Parathyroid adenoma (tissue), 2 donors: Measurements from ENCODE around the gene LRRK1.

Source experiments
- H2AFZ ChIP-seq: fragments of 300-600 bp; sonication (generic); one replicate; pipeline ENCODE4 v1.7.0; 2017; ENCODE audit warnings: antibody characterized with exemption, mild to moderate bottlenecking
- H3K27ac ChIP-seq: fragments of 300-600 bp; sonication (generic); one replicate; pipeline ENCODE4 v1.7.0; 2017
- H3K27me3 ChIP-seq: fragments of 300-600 bp; sonication (generic); one replicate; pipeline ENCODE4 v1.7.0; 2017; ENCODE audit warnings: low read length; ENCODE audit not compliant: control insufficient read depth, insufficient read depth
- H3K36me3 ChIP-seq: fragments of 300-600 bp; sonication (generic); one replicate; pipeline ENCODE4 v1.7.0; 2017; ENCODE audit warnings: low read length; ENCODE audit not compliant: control insufficient read depth, insufficient read depth
- H3K4me1 ChIP-seq: fragments of 300-600 bp; sonication (generic); one replicate; pipeline ENCODE4 v1.7.0; 2017; ENCODE audit warnings: control low read depth
- H3K4me2 ChIP-seq: fragments of 300-600 bp; sonication (generic); one replicate; pipeline ENCODE4 v1.7.0; 2017; ENCODE audit warnings: low read length
- H3K4me3 ChIP-seq: fragments of 300-600 bp; sonication (generic); one replicate; pipeline ENCODE4 v1.7.0; 2017; ENCODE audit warnings: low read depth, low read length
- H3K79me2 ChIP-seq: fragments of 300-600 bp; sonication (generic); one replicate; pipeline ENCODE4 v1.7.0; 2017; ENCODE audit warnings: control low read depth
- H3K9ac ChIP-seq: fragments of 300-600 bp; sonication (generic); one replicate; pipeline ENCODE4 v1.7.0; 2017; ENCODE audit warnings: mild to moderate bottlenecking
- H3K9me3 ChIP-seq: fragments of 300-600 bp; sonication (generic); one replicate; pipeline ENCODE4 v1.7.0; 2017; ENCODE audit warnings: low read length; ENCODE audit not compliant: control insufficient read depth
- TF ChIP-seq, protein P1 (sequence below): fragments of 300-600 bp; sonication (generic); IDR thresholded peaks from one replicate; pipeline ENCODE4 v1.7.0; 2017; ENCODE audit warnings: antibody characterized with exemption, mild to moderate bottlenecking
- donor health status: primary hyperparathyroidism.

The LRRK1 gene

DNA sequence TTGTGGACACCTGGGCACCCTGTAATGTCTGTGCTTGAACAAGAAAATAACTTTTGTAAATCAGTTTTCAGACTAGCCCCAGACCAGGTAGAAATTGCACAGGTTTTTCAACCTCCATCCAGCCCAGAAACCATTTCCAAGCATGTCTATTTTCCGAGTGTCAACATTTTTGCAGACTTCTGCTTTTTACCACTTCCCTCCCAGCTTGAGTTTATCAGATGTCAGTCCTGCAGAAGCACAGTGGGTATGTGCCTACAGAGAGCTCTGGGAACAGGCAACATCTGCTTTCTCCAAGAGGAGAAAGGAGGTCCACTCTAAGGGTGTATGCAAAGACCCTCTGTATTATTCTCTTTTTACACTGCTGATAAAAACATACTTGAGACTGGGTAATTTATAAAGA, 83.9 kb downstream of the LRRK1 start:
- Histone ChIP-seq H3K79me2 (no peaks in the 10 kb centered on the region), H3K27ac (no peak overlapping the region), H3K9me3 (no peaks in the 10 kb centered on the region), H3K4me2 (no peak overlapping the region), H3K4me3 (no peak overlapping the region), H3K27me3 (no peaks in the 10 kb centered on the region), H3K36me3 (no peaks in the 10 kb centered on the region), H2AFZ (no peak overlapping the region), H3K9ac (no peak overlapping the region), H3K4me1 (no peaks in the 10 kb centered on the region)
- TF ChIP-seq, protein P1, sequence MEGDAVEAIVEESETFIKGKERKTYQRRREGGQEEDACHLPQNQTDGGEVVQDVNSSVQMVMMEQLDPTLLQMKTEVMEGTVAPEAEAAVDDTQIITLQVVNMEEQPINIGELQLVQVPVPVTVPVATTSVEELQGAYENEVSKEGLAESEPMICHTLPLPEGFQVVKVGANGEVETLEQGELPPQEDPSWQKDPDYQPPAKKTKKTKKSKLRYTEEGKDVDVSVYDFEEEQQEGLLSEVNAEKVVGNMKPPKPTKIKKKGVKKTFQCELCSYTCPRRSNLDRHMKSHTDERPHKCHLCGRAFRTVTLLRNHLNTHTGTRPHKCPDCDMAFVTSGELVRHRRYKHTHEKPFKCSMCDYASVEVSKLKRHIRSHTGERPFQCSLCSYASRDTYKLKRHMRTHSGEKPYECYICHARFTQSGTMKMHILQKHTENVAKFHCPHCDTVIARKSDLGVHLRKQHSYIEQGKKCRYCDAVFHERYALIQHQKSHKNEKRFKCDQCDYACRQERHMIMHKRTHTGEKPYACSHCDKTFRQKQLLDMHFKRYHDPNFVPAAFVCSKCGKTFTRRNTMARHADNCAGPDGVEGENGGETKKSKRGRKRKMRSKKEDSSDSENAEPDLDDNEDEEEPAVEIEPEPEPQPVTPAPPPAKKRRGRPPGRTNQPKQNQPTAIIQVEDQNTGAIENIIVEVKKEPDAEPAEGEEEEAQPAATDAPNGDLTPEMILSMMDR: no peak

DNA sequence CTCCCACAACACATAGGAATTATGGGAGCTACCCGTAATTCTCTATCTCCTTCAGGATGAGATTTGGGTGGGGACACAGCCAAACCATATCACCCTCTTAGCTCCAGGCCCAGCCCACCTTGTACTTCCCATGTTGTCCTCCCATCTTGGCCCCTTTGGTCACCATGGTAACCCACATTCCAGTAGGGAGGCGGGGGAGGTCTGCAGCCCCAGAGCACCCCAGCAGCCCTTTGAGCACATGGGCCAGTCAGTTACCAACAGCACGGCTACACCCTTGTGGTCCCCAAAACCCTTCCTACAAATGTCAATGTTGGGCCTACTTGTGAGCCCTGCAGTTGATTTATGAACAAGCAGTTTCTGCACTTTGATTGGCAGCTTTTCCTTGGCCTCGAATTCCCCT, 84.5 kb downstream of the LRRK1 start:
- Histone ChIP-seq H3K9ac (no peak overlapping the region), H3K36me3 (no peaks in the 10 kb centered on the region), H3K4me3 (no peak overlapping the region), H3K27ac (no peak overlapping the region), H3K79me2 (no peaks in the 10 kb centered on the region), H3K9me3 (no peaks in the 10 kb centered on the region), H3K4me1 (no peaks in the 10 kb centered on the region), H3K27me3 (no peaks in the 10 kb centered on the region), H3K4me2 (no peak overlapping the region), H2AFZ (no peak overlapping the region)
- TF ChIP-seq, protein P1: no peak

DNA sequence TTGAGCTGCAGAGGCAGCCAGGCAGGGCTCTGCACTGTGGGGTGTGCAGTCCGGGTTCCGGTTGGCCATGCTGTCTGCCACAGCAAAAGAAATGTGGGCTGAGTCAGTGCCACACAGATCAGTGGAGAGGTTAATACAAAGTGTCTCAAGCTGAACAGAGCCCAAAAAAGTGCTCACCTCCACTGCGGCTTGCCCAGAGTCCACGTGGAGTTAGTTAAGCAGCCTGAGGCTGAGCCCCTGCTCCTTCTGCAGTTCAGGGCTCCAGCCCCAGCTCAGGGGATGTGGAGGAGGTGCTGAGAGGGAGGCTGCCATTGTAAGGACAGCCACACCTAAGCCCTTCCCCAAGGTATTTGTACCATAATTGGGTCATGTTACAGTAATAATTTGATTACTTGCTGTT, 85.3 kb downstream of the LRRK1 start:
- H3K4me1 ChIP-seq: no peaks in the 10 kb centered on the region
- H3K36me3 ChIP-seq: no peaks in the 10 kb centered on the region
- no peak overlapping the region for H3K4me3 ChIP-seq
- H2AFZ ChIP-seq: no peak overlapping the region
- H3K27me3 ChIP-seq: no peaks in the 10 kb centered on the region
- H3K79me2 ChIP-seq: no peaks in the 10 kb centered on the region
- H3K9me3 ChIP-seq: no peaks in the 10 kb centered on the region
- no peak overlapping the region for H3K27ac ChIP-seq
- H3K9ac ChIP-seq: no peak overlapping the region
- TF ChIP-seq, protein P1: no peak
- H3K4me2 ChIP-seq: no peak overlapping the region

GRCh38 chr15:101004986-101005747, 86.0 kb downstream of the LRRK1 start:
- H3K9ac ChIP-seq: no peak overlapping the region
- TF ChIP-seq, protein P1: no peak
- H3K36me3 ChIP-seq: no peaks in the 10 kb centered on the region
- no peak overlapping the region for H3K4me3 ChIP-seq
- H3K9me3 ChIP-seq: no peaks in the 10 kb centered on the region
- H3K27me3 ChIP-seq: no peaks in the 10 kb centered on the region
- H3K4me2 ChIP-seq: no peak overlapping the region
- no peak overlapping the region for H2AFZ ChIP-seq
- H3K79me2 ChIP-seq: no peaks in the 10 kb centered on the region
- no peaks in the 10 kb centered on the region for H3K4me1 ChIP-seq
- H3K27ac ChIP-seq: no peak overlapping the region
